ENCODE results near the gene SLC6A8.
A peak's percentile ranks its signal among the peaks of the same experiment; 100 is the strongest.

The SLC6A8 gene

GRCh38 chrX:153686711-153687110, 1.0 kb upstream of the SLC6A8 start:
- CTCF ChIA-PET: interaction anchor here (0.6 to 3.0 kb wide), 3 partner anchors 18 to 62 kb away, joined by 3 to 15 read pairs (median 3); no protein-coding TSS in a partner anchor
- Histone ChIP-seq H3K9me3 (ENCODE audit: control insufficient read depth, insufficient read depth, low read depth, low read length) (no peaks in the 10 kb centered on the region), H3K36me3 (ENCODE audit: control insufficient read depth in 2 of 2, insufficient read depth in 1 of 2, low read length in 2 of 2) (peaks cover 0 to 23% of the 10 kb centered on the region in 2 experiments; a peak in 1 of 3 replicates), H3K27ac (ENCODE audit: extremely low read depth, low read depth, low read length) (no peak overlapping the region), H3K4me1 (ENCODE audit: control insufficient read depth, insufficient read depth, low read length) (no peaks in the 10 kb centered on the region), H3K4me3 (ENCODE audit: low read depth, low read length) (no peak overlapping the region)
- POLR2A ChIA-PET: interaction anchor here (0.6 kb wide), 1 partner anchor 18 kb away, joined by 3 read pairs; no protein-coding TSS in a partner anchor
- peak; percentile 52; the same call in 1 of the 2 replicates for TF ChIP-seq KLF1 (tag by site-specific recombination; IDR thresholded peaks at IDR 0.05)
- TF ChIP-seq, protein P1, sequence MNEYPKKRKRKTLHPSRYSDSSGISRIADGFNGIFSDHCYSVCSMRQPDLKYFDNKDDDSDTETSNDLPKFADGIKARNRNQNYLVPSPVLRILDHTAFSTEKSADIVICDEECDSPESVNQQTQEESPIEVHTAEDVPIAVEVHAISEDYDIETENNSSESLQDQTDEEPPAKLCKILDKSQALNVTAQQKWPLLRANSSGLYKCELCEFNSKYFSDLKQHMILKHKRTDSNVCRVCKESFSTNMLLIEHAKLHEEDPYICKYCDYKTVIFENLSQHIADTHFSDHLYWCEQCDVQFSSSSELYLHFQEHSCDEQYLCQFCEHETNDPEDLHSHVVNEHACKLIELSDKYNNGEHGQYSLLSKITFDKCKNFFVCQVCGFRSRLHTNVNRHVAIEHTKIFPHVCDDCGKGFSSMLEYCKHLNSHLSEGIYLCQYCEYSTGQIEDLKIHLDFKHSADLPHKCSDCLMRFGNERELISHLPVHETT (tag by site-specific recombination; IDR thresholded peaks at IDR 0.05): no peak
- 0 out of 2 replicates have a peak, but pooled peaks have one; percentile 19 for TF ChIP-seq GLIS1 (tag by site-specific recombination; IDR thresholded peaks at IDR 0.05)
- TF ChIP-seq MZF1 (tag by site-specific recombination; IDR thresholded peaks at IDR 0.05; ENCODE audit: borderline replicate concordance): no peak
- TF ChIP-seq HOXA7 (CRISPR knock-in tag; IDR thresholded peaks at IDR 0.05; ENCODE audit: borderline replicate concordance): no peak
- no peak for TF ChIP-seq ZNF24 (tag by site-specific recombination; IDR thresholded peaks at IDR 0.05)
- TF ChIP-seq, protein P2, sequence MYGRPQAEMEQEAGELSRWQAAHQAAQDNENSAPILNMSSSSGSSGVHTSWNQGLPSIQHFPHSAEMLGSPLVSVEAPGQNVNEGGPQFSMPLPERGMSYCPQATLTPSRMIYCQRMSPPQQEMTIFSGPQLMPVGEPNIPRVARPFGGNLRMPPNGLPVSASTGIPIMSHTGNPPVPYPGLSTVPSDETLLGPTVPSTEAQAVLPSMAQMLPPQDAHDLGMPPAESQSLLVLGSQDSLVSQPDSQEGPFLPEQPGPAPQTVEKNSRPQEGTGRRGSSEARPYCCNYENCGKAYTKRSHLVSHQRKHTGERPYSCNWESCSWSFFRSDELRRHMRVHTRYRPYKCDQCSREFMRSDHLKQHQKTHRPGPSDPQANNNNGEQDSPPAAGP (tag by site-specific recombination; IDR thresholded peaks at IDR 0.05): no peak
- TF ChIP-seq, protein P3, sequence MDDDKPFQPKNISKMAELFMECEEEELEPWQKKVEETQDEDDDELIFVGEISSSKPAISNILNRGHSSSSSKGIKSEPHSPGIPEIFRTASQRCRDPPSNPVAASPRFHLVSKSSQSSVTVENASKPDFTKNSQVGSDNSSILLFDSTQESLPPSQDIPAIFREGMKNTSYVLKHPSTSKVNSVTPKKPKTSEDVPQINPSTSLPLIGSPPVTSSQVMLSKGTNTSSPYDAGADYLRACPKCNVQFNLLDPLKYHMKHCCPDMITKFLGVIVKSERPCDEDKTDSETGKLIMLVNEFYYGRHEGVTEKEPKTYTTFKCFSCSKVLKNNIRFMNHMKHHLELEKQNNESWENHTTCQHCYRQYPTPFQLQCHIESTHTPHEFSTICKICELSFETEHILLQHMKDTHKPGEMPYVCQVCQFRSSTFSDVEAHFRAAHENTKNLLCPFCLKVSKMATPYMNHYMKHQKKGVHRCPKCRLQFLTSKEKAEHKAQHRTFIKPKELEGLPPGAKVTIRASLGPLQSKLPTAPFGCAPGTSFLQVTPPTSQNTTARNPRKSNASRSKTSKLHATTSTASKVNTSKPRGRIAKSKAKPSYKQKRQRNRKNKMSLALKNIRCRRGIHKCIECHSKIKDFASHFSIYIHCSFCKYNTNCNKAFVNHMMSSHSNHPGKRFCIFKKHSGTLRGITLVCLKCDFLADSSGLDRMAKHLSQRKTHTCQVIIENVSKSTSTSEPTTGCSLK (tag by site-specific recombination; IDR thresholded peaks at IDR 0.05): no peak

DNA sequence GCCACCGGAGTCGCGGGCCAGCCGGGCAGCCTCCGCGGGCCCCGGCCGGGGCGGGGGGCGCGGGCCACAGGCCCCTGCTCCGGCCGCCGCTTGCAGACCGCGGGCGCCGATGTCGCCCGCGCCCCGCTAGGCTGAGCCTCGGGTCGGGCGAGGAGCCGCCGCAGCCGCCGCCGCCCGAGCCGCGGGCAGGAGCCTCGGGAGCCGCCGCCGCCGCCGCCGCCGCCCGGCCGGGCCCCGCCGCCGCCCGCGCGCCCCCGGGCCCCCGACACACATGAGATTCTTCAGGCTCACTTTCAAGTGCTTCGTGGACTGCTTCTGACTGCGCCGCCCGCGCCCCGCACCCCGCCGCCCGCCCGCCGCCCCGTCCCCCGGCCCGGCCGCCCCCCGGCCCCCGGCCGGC, 345 bp downstream of the SLC6A8 start:
- Histone ChIP-seq H3K36me3 (ENCODE audit: control insufficient read depth in 2 of 2, insufficient read depth in 1 of 2, low read length in 2 of 2) (peaks cover 0 to 37% of the 10 kb centered on the region in 2 experiments; a peak in 1 of 3 replicates), H3K9me3 (ENCODE audit: control insufficient read depth, insufficient read depth, low read depth, low read length) (no peaks in the 10 kb centered on the region), H3K4me1 (ENCODE audit: control insufficient read depth, insufficient read depth, low read length) (no peaks in the 10 kb centered on the region), H3K4me3 (ENCODE audit: low read depth, low read length) (peak overlapping the region; percentile 24), H3K27ac (ENCODE audit: extremely low read depth, low read depth, low read length) (no peak overlapping the region; the same call in 1 of the 2 replicates)
- POLR2A ChIA-PET: interaction anchor here (0.8 to 1.0 kb wide), 4 partner anchors 20 to 240 kb away, joined by 4 read pairs; no protein-coding TSS in a partner anchor
- CTCF ChIA-PET: interaction anchor here (0.9 to 3.0 kb wide), 2 partner anchors 20 kb away, joined by 5 to 15 read pairs; no protein-coding TSS in a partner anchor
- no peak for TF ChIP-seq ZNF610 (tag by site-specific recombination; IDR thresholded peaks at IDR 0.05; ENCODE audit: borderline replicate concordance)
- TF ChIP-seq ZSCAN30 (tag by site-specific recombination; IDR thresholded peaks at IDR 0.05): no peak
- no peak for TF ChIP-seq ZNF473 (tag by site-specific recombination; IDR thresholded peaks at IDR 0.05)
- no peak for TF ChIP-seq PBX3 (CRISPR knock-in tag; IDR thresholded peaks at IDR 0.05)
- TF ChIP-seq ZNF529 (tag by site-specific recombination; IDR thresholded peaks at IDR 0.05; ENCODE audit: insufficient replicate concordance): no peak
- no peak for TF ChIP-seq BCL11A (tag by site-specific recombination; IDR thresholded peaks at IDR 0.05; ENCODE audit: low read depth)
- TF ChIP-seq YY2 (tag by site-specific recombination; IDR thresholded peaks at IDR 0.05): no peak
- TF ChIP-seq, protein P4, sequence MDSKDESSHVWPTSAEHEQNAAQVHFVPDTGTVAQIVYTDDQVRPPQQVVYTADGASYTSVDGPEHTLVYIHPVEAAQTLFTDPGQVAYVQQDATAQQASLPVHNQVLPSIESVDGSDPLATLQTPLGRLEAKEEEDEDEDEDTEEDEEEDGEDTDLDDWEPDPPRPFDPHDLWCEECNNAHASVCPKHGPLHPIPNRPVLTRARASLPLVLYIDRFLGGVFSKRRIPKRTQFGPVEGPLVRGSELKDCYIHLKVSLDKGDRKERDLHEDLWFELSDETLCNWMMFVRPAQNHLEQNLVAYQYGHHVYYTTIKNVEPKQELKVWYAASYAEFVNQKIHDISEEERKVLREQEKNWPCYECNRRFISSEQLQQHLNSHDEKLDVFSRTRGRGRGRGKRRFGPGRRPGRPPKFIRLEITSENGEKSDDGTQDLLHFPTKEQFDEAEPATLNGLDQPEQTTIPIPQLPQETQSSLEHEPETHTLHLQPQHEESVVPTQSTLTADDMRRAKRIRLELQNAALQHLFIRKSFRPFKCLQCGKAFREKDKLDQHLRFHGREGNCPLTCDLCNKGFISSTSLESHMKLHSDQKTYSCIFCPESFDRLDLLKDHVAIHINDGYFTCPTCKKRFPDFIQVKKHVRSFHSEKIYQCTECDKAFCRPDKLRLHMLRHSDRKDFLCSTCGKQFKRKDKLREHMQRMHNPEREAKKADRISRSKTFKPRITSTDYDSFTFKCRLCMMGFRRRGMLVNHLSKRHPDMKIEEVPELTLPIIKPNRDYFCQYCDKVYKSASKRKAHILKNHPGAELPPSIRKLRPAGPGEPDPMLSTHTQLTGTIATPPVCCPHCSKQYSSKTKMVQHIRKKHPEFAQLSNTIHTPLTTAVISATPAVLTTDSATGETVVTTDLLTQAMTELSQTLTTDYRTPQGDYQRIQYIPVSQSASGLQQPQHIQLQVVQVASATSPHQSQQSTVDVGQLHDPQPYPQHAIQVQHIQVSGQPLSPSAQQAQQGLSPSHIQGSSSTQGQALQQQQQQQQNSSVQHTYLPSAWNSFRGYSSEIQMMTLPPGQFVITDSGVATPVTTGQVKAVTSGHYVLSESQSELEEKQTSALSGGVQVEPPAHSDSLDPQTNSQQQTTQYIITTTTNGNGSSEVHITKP (tag by site-specific recombination; IDR thresholded peaks at IDR 0.05): no peak
- no peak for TF ChIP-seq BCL11B (tag by site-specific recombination; IDR thresholded peaks at IDR 0.05; ENCODE audit: low read depth)
